H1 (cell line): ENCODE measurements around the gene C1S. TPM values are rescaled to one million over a fixed set of nuclear protein-coding genes. Genes with fewer than 3 reads are reported as not detected.
A peak's percentile ranks its signal among the peaks of the same experiment; 100 is the strongest.
"Not testable (repeated sequence)": the region's sequence is repeated elsewhere in the genome, so short reads cannot be mapped to it uniquely, and the experiment has no call there.

Experiments
- CTCF ChIA-PET: fragments of 300-600 bp; sonication (Branson Sonifier 250); formaldehyde crosslinking; loops from one replicate; lab custom pipeline; 2021; ENCODE audit not compliant: partially characterized antibody; lab: Charles Lee
- POLR2A ChIA-PET: fragments of 300-600 bp; sonication (Branson Sonifier 250); formaldehyde crosslinking; loops from one replicate; lab custom pipeline; 2021; ENCODE audit warnings: inconsistent platforms; ENCODE audit not compliant: partially characterized antibody; lab: Charles Lee
- DNase-seq, 2 experiments: peaks; one replicate each; pipeline versions ENCODE4 v3.0.0 to v3.0.0-alpha.2; 2010 to 2022; ENCODE audit warnings: low spot score in 2 of 2, low read depth in 1 of 2, mixed read lengths in 1 of 2
- FAIRE-seq: peaks from 2 replicates; lab custom pipeline; 2011; peaks lifted over from hg19 to GRCh38; lab: Jason Lieb, UNC
- H2AFZ ChIP-seq: 2 replicates; pipeline ENCODE4 v1.8.1; 2012; ENCODE audit warnings: low read length, inconsistent platforms
- H2AK5ac ChIP-seq: 2 replicates; pipeline ENCODE4 v1.6.1; 2013; ENCODE audit warnings: low read depth, low read length
- H2BK120ac ChIP-seq: replicated peaks from 2 replicates; pipeline ENCODE3; 2013; ENCODE audit warnings: low read depth, low read length, inconsistent platforms
- H2BK12ac ChIP-seq: 2 replicates; pipeline ENCODE4 v1.6.1; 2013; ENCODE audit warnings: low read depth, low read length
- H2BK15ac ChIP-seq: 2 replicates; pipeline ENCODE4 v1.6.1; 2013; ENCODE audit warnings: low read length
- H2BK20ac ChIP-seq: 2 replicates; pipeline ENCODE4 v1.6.1; 2013; ENCODE audit warnings: low read length
- H2BK5ac ChIP-seq: 2 replicates; pipeline ENCODE4 v1.6.1; 2013; ENCODE audit warnings: low read depth, low read length
- H3K14ac ChIP-seq: 2 replicates; pipeline ENCODE4 v1.6.1; 2013; ENCODE audit warnings: inconsistent platforms; ENCODE audit not compliant: insufficient read length
- H3K18ac ChIP-seq: 2 replicates; pipeline ENCODE4 v1.6.1; 2013; ENCODE audit warnings: low read length; ENCODE audit errors: extremely low read depth
- H3K23ac ChIP-seq: 2 replicates; pipeline ENCODE4 v1.6.1; 2013; ENCODE audit warnings: inconsistent platforms; ENCODE audit not compliant: insufficient read length
- H3K23me2 ChIP-seq: 2 replicates; pipeline ENCODE4 v1.6.1; 2013; ENCODE audit warnings: low read depth, low read length
- H3K27ac ChIP-seq: 2 replicates; pipeline ENCODE4 v1.6.1; 2011; ENCODE audit warnings: low read depth, low read length, inconsistent platforms
- H3K27me3 ChIP-seq, 4 experiments: replicated peaks in 1 of 4; 1 replicate in 1 of 4; 2 replicates in 3 of 4; pipeline versions ENCODE4 v1.6.1 to v1.8.1; 2011 to 2013; ENCODE audit warnings: low read length in 3 of 4, mild to moderate bottlenecking in 3 of 4, inconsistent platforms in 2 of 4, mixed read lengths in 2 of 4, moderate library complexity in 1 of 4; ENCODE audit not compliant: control insufficient read depth in 3 of 4, insufficient read depth in 3 of 4; ENCODE audit errors: extremely low read depth in 1 of 4
- H3K36me3 ChIP-seq, 4 experiments: 2 replicates each; pipeline versions ENCODE4 v1.6.1 to v1.8.1; 2011 to 2013; ENCODE audit warnings: mild to moderate bottlenecking in 4 of 4, low read length in 3 of 4, moderate library complexity in 2 of 4, control low read depth in 1 of 4, inconsistent platforms in 1 of 4; ENCODE audit not compliant: insufficient read depth in 4 of 4, control insufficient read depth in 2 of 4
- H3K4ac ChIP-seq: replicated peaks from 2 replicates; pipeline ENCODE3; 2013; ENCODE audit warnings: low read length, low read depth, mixed read lengths, inconsistent platforms; ENCODE audit not compliant: insufficient read length
- H3K4me1 ChIP-seq, 4 experiments: replicated peaks in 1 of 4; 1 replicate in 1 of 4; 2 replicates in 3 of 4; pipeline versions ENCODE4 v1.6.1 to v1.8.1; 2011 to 2013; ENCODE audit warnings: low read length in 3 of 4, inconsistent platforms in 2 of 4, mixed read lengths in 1 of 4; ENCODE audit not compliant: insufficient read depth in 4 of 4, control insufficient read depth in 3 of 4
- H3K4me2 ChIP-seq, 2 experiments: 2 replicates each; pipeline versions ENCODE4 v1.6.1 to v1.8.1; 2011 to 2013; ENCODE audit warnings: low read depth in 2 of 2, low read length in 2 of 2, control low read depth in 1 of 2, inconsistent platforms in 1 of 2, mild to moderate bottlenecking in 1 of 2; ENCODE audit not compliant: insufficient read depth in 1 of 2
- H3K4me3 ChIP-seq, 4 experiments: fragments of 200-600, 300-600 bp in 1 of 4; sonication (generic), shearing (Covaris generic), sonication (Bioruptor Twin) in 1 of 4; 2 replicates each; pipeline versions ENCODE4 v1.5.1 to v1.8.1; 2011 to 2016; ENCODE audit warnings: low read length in 4 of 4, low read depth in 3 of 4, control low read depth in 2 of 4, inconsistent platforms in 2 of 4, mild to moderate bottlenecking in 2 of 4, mixed read lengths in 1 of 4, moderate library complexity in 1 of 4; ENCODE audit not compliant: insufficient read depth in 2 of 4; ENCODE audit errors: extremely low read depth in 1 of 4
- H3K56ac ChIP-seq: replicated peaks from 2 replicates; pipeline ENCODE3; 2013; ENCODE audit warnings: low read depth, mild to moderate bottlenecking, mixed read lengths, low read length, inconsistent platforms; ENCODE audit not compliant: insufficient read length
- H3K79me1 ChIP-seq: 2 replicates; pipeline ENCODE4 v1.6.1; 2013; ENCODE audit warnings: low read depth, low read length, control low read depth
- H3K79me2 ChIP-seq, 2 experiments: 2 replicates each; pipeline versions ENCODE4 v1.6.1 to v1.8.1; 2012 to 2013; ENCODE audit warnings: low read length in 2 of 2, mild to moderate bottlenecking in 2 of 2, inconsistent platforms in 1 of 2; ENCODE audit not compliant: insufficient read depth in 2 of 2, control insufficient read depth in 1 of 2
- H3K9ac ChIP-seq, 4 experiments: replicated peaks in 1 of 4; 1 replicate in 1 of 4; 2 replicates in 3 of 4; pipeline versions ENCODE4 v1.6.1 to v1.8.1; 2011 to 2013; ENCODE audit warnings: low read depth in 3 of 4, low read length in 3 of 4, control low read depth in 2 of 4, mild to moderate bottlenecking in 2 of 4, moderate library complexity in 2 of 4, inconsistent platforms in 1 of 4; ENCODE audit errors: extremely low read depth in 1 of 4
- H3K9me3 ChIP-seq, 2 experiments: 2 replicates each; pipeline versions ENCODE4 v1.6.1 to v1.8.1; 2012 to 2013; ENCODE audit warnings: mild to moderate bottlenecking in 2 of 2, moderate library complexity in 2 of 2, control low read depth in 1 of 2, inconsistent platforms in 1 of 2, low read depth in 1 of 2, low read length in 1 of 2, mixed read lengths in 1 of 2; ENCODE audit not compliant: insufficient read depth in 2 of 2
- H4K20me1 ChIP-seq, 2 experiments: replicated peaks in 1 of 2; 2 replicates each; pipeline versions ENCODE3 to v1.8.1; 2011 to 2013; ENCODE audit warnings: inconsistent platforms in 2 of 2, low read length in 2 of 2, mild to moderate bottlenecking in 1 of 2; ENCODE audit not compliant: insufficient read depth in 2 of 2, control insufficient read depth in 1 of 2
- H4K5ac ChIP-seq: 2 replicates; pipeline ENCODE4 v1.6.1; 2013; ENCODE audit warnings: low read length, low read depth, mixed read lengths, inconsistent platforms; ENCODE audit not compliant: insufficient read length
- H4K8ac ChIP-seq: 2 replicates; pipeline ENCODE4 v1.8.0; 2013; ENCODE audit warnings: mild to moderate bottlenecking, moderate library complexity, low read length, inconsistent platforms; ENCODE audit not compliant: insufficient read depth; ENCODE audit errors: extremely low read depth
- H4K91ac ChIP-seq: replicated peaks from 2 replicates; pipeline ENCODE3; 2013; ENCODE audit warnings: low read length, mixed read lengths, inconsistent platforms; ENCODE audit not compliant: insufficient read length
- FOSL1 ChIP-seq: IDR thresholded peaks from 2 replicates; pipeline ENCODE4 v1.6.1; 2011; ENCODE audit warnings: mild to moderate bottlenecking, low read depth, low read length, moderate library complexity; ENCODE audit not compliant: insufficient read depth
- HDAC6 ChIP-seq: IDR thresholded peaks from one replicate; pipeline ENCODE4 v1.7.1; 2012; ENCODE audit warnings: low read depth, mild to moderate bottlenecking, inconsistent platforms, low read length, moderate library complexity
- JUND ChIP-seq: IDR thresholded peaks from 2 replicates; pipeline ENCODE4 v1.6.1; 2011; ENCODE audit warnings: mild to moderate bottlenecking, improper control_type of control experiment, low read length
- MAFK ChIP-seq: IDR thresholded peaks from 2 replicates; pipeline ENCODE4 v1.6.1; 2012; ENCODE audit warnings: low read depth, mild to moderate bottlenecking, improper control_type of control experiment, low read length
- POLR2AphosphoS5 ChIP-seq: IDR thresholded peaks from 2 replicates; pipeline ENCODE4 v1.6.1; 2011; ENCODE audit warnings: low read depth, low read length
- POU5F1 ChIP-seq: IDR thresholded peaks from 2 replicates; pipeline ENCODE4 v1.6.1; 2011; ENCODE audit warnings: low read depth, mild to moderate bottlenecking, low read length, moderate library complexity
- TAF1 ChIP-seq: IDR thresholded peaks from 2 replicates; pipeline ENCODE4 v1.6.1; 2011; ENCODE audit warnings: mild to moderate bottlenecking, low read depth, low read length
- YY1 ChIP-seq: IDR thresholded peaks from 2 replicates; pipeline ENCODE4 v1.6.1; 2011; ENCODE audit warnings: low read depth, mild to moderate bottlenecking, low read length
- WGBS, 2 experiments: shearing (Covaris generic) in 1 of 2; methylation state at CpG; one replicate each; pipeline versions ENCODE4 v1.1.6 to v1.1.7; 2013 to 2015; ENCODE audit warnings: low lambda C conversion rate in 2 of 2, mixed read lengths in 2 of 2, inconsistent platforms in 1 of 2, low coverage in 1 of 2, missing lambda C conversion rate in 1 of 2; ENCODE audit not compliant: insufficient replicate concordance in 2 of 2, insufficient coverage in 1 of 2, insufficient read length in 1 of 2; ENCODE audit errors: extremely low coverage in 1 of 2, missing lambda C conversion rate in 1 of 2; 5-methylcytosine and 5-hydroxymethylcytosine counted together
- polyA plus RNA-seq, 7 experiments: library from polyadenylated mRNA; depleted of rRNA in 3 of 7; stranded (reverse) in 5 of 7; unstranded in 2 of 7; fragments of >200 nt in 5 of 7; fragments of 200-250 nt in 2 of 7; gene quantifications; 1 replicate in 5 of 7; 2 replicates in 1 of 7; 4 replicates in 1 of 7; pipeline versions ENCODE4 v1.2.1 to v1.2.3, GENCODE V29; 2011 to 2013; ENCODE audit warnings: missing spikeins in 2 of 7, mixed read lengths in 2 of 7
- total RNA-seq: library from RNA; stranded (reverse); fragmentation: NEBNext Ultra II Directional; extraction: Animal tissue kit (Norgen Biotek cat#: 25700); gene quantifications from 2 replicates; pipeline ENCODE4 v1.2.1, GENCODE V29; 2021
- TF ChIP-seq, protein P1 (sequence below): IDR thresholded peaks from 2 replicates; pipeline ENCODE4 v1.6.1; 2011; ENCODE audit warnings: low read depth, mild to moderate bottlenecking, low read length; ENCODE audit not compliant: insufficient read depth
- TF ChIP-seq, protein P2 (sequence below): IDR thresholded peaks from 2 replicates; pipeline ENCODE4 v1.6.1; 2011; ENCODE audit warnings: low read length, improper control_type of control experiment

The C1S gene
- total and polyA plus RNA-seq, 2 of the 8 experiments (the other 6 are each of a cell fraction or from before 2014, with no cell fraction given) = 4.4 to 7.3 TPM

DNA sequence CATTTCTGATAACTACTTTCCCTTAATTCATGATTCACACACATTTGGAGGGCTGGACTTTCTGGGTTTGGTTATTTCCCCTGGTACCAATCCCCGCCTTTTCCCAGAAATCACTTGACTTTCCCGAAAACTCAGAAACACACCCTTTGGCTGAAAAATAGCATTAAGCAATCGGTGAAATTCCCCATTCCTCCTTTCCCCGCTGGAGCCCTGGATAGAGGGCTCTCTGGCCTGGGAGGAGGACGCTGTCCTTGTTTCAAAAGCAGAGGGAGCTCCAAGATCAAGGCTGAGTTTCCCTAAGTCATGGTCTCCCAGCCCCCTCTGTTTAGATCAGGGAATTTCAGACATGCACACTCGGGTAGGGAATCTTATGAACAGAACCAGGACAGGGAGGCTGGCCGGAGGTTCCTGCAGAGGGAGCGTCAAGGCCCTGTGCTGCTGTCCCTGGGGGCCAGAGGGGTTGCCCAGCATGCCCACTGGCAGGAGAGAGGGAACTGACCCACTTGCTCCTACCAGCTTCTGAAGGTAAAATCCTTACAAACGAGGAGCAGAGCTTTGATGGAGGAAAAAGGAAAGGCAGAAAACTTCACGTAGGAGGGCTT, at the start of gene C1S (continued):
- no peak for TF ChIP-seq FOSL1
- TF ChIP-seq, protein P1, sequence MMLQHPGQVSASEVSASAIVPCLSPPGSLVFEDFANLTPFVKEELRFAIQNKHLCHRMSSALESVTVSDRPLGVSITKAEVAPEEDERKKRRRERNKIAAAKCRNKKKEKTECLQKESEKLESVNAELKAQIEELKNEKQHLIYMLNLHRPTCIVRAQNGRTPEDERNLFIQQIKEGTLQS = no peak
- peak; percentile 95 for TF ChIP-seq MAFK
- TF ChIP-seq JUND = peak; percentile 49; the same call in 1 of the 2 replicates
- TF ChIP-seq, protein P2, sequence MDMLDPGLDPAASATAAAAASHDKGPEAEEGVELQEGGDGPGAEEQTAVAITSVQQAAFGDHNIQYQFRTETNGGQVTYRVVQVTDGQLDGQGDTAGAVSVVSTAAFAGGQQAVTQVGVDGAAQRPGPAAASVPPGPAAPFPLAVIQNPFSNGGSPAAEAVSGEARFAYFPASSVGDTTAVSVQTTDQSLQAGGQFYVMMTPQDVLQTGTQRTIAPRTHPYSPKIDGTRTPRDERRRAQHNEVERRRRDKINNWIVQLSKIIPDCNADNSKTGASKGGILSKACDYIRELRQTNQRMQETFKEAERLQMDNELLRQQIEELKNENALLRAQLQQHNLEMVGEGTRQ = no peak
- no peak for TF ChIP-seq HDAC6
- no peak for TF ChIP-seq POU5F1
- TF ChIP-seq TAF1 = peak; percentile 39; the same call in 1 of the 2 replicates
- TF ChIP-seq YY1 = no peak
- TF ChIP-seq POLR2AphosphoS5 = no peak

- POLR2A ChIA-PET = interaction anchor here (0.7 to 2.1 kb wide), 4 partner anchors 11 to 36 kb away, joined by 3 to 4 read pairs (median 3); no protein-coding TSS in a partner anchor
- H3K4me3 ChIP-seq, H3K4me2 ChIP-seq, H3K4ac ChIP-seq, H2BK5ac ChIP-seq, H2BK15ac ChIP-seq, H4K20me1 ChIP-seq, H3K9ac ChIP-seq, H2AFZ ChIP-seq, H3K36me3 ChIP-seq, H3K4me1 ChIP-seq, H3K23me2 ChIP-seq, H3K79me1 ChIP-seq, H3K56ac ChIP-seq, H3K23ac ChIP-seq, H3K9me3 ChIP-seq, H2BK20ac ChIP-seq, FAIRE-seq, H3K18ac ChIP-seq, H4K91ac ChIP-seq, H3K27me3 ChIP-seq, DNase-seq, H2AK5ac ChIP-seq, H3K27ac ChIP-seq, H2BK120ac ChIP-seq, H4K8ac ChIP-seq, H2BK12ac ChIP-seq, H3K14ac ChIP-seq, H4K5ac ChIP-seq: not testable (repeated sequence)
- 88% methylated on average over 3 of the region's 4 CpGs; no CpG with 5 or more reads in 1 of the 2 experiments for WGBS, 2 experiments
- CTCF ChIA-PET = interaction anchor here (1.1 to 1.4 kb wide), 3 partner anchors 97 to 133 kb away, joined by 3 to 4 read pairs (median 3); no protein-coding TSS in a partner anchor
- peaks cover 0 to 11% of the 10 kb centered on the region in 2 experiments; a peak in 2 of 4 replicates for H3K79me2 ChIP-seq
Measured at GRCh38 chr12:7011398-7011797, 49.1 kb upstream of the C1S start.
